PFSK-1 (cell line): ENCODE measurements around the gene PDE6D.

Experiments used
- FOXP2 ChIP-seq: optimal IDR thresholded peaks from 2 replicates; pipeline ENCODE3; 2011; ENCODE audit warnings: borderline replicate concordance, control low read depth, inconsistent platforms; ENCODE audit not compliant: insufficient read depth; ENCODE audit errors: extremely low read length, extremely low read depth
- POLR2AphosphoS5 ChIP-seq: IDR thresholded peaks from 2 replicates; pipeline ENCODE4 v1.6.1; 2012; ENCODE audit warnings: low read depth, mild to moderate bottlenecking, control low read depth, low read length, moderate library complexity
- REST ChIP-seq, 2 experiments: IDR thresholded peaks; 2 replicates each; pipeline versions ENCODE4 v1.6.1 to v1.8.0; 2011 to 2012; ENCODE audit warnings: low read depth in 2 of 2, low read length in 2 of 2, control low read depth in 1 of 2, inconsistent platforms in 1 of 2, mild to moderate bottlenecking in 1 of 2, moderate library complexity in 1 of 2; ENCODE audit not compliant: insufficient read depth in 1 of 2
- SIN3A ChIP-seq: IDR thresholded peaks from 2 replicates; pipeline ENCODE4 v1.6.1; 2012; ENCODE audit warnings: mild to moderate bottlenecking, low read length, moderate library complexity, borderline replicate concordance; ENCODE audit not compliant: insufficient read depth
- TAF1 ChIP-seq: IDR thresholded peaks from 2 replicates; pipeline ENCODE4 v1.6.1; 2012; ENCODE audit warnings: low read length, control low read depth, borderline replicate concordance; ENCODE audit not compliant: insufficient read depth

The PDE6D gene

GRCh38 chr2:231685349-231686191 lies 95.5 kb downstream of the PDE6D start:
- TF ChIP-seq SIN3A = no peak
- no peak for TF ChIP-seq POLR2AphosphoS5
- no peak for TF ChIP-seq FOXP2
- no peak for TF ChIP-seq TAF1
- TF ChIP-seq REST (IDR thresholded peaks at IDR 0.05; ENCODE audit: insufficient read depth in 1 of 2, low read depth in 2 of 2, low read length in 2 of 2) = no peak

GRCh38 chr2:231684314-231685223 lies 96.5 kb downstream of the PDE6D start:
- TF ChIP-seq SIN3A = no peak
- TF ChIP-seq POLR2AphosphoS5 = no peak
- TF ChIP-seq REST (IDR thresholded peaks at IDR 0.05; ENCODE audit: insufficient read depth in 1 of 2, low read depth in 2 of 2, low read length in 2 of 2) = no peak
- TF ChIP-seq TAF1 = no peak
- no peak for TF ChIP-seq FOXP2

GRCh38 chr2:231683292-231684235 lies 97.5 kb downstream of the PDE6D start:
- TF ChIP-seq TAF1 (no peak), SIN3A (no peak), FOXP2 (no peak)

- TF ChIP-seq FOXP2 = no peak
- no peak for TF ChIP-seq REST (IDR thresholded peaks at IDR 0.05; ENCODE audit: insufficient read depth in 1 of 2, low read depth in 2 of 2, low read length in 2 of 2)
- no peak for TF ChIP-seq TAF1
- no peak for TF ChIP-seq SIN3A
- TF ChIP-seq POLR2AphosphoS5 = no peak
Observed at GRCh38 chr2:231682603-231683291, 98.3 kb downstream of the PDE6D start.
